OCI-LY1 (cell line): ENCODE measurements around the gene SFI1.

Experiments used
- CTCF ChIP-seq: fragments of 200-600 bp; sonication (generic), shearing (Covaris generic); IDR thresholded peaks from 2 replicates; pipeline ENCODE4 v1.5.1; 2017; ENCODE audit warnings: mild to moderate bottlenecking, antibody characterized with exemption, low read length, moderate library complexity, mixed read lengths
- EZH2 ChIP-seq: fragments of 200-600 bp; sonication (generic), shearing (Covaris generic); IDR thresholded peaks from 2 replicates; pipeline ENCODE4 v1.8.0; 2017; ENCODE audit warnings: borderline replicate concordance, mixed run types, mild to moderate bottlenecking, antibody characterized with exemption, low read length, moderate library complexity, mixed read lengths

DNA sequence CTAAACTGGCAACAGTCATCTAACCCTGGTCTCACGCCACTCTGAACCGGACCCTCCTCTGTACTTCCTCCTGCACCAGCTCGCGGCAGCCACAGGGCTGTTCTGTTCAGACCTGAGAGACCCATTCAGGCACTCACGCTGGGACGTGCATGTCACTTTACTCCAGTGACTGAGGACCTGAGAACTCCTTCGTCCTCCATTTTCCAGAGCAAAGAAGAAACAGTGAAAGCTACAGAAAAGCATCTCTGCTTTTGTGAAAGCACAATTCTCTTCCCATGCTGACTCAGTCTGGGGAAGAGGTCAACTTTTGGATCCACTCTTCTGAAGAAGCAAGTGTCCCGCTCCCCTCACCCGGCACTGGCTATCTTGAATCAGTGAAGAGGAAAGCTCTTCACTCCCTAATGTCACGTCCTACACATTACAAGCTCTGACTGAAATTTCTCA lies 141.1 kb downstream of the SFI1 start:
- TF ChIP-seq CTCF, result no peak
- TF ChIP-seq EZH2, result no peak
